ENCODE data around the gene CDH8. TPM values are rescaled to one million over a fixed set of nuclear protein-coding genes. Genes with fewer than 3 reads are reported as not detected.

Gene CDH8
- total and polyA plus RNA-seq, 4 donors, result 0.09 TPM; not detected in 3

- no peak for TF ChIP-seq GABPA (IDR thresholded peaks at IDR 0.05 in 1 of 2, conservative IDR thresholded peaks at IDR 0.05 in 1 of 2)
Measured at GRCh38 chr16:61654962-61655361, 381.3 kb downstream of the CDH8 start (continued).

- Histone ChIP-seq H3K9ac (ENCODE audit: low read depth in 1 of 2, low read length in 2 of 2) (no peak overlapping the region), H3K4me3 (ENCODE audit: low read depth in 1 of 3, low read length in 3 of 3) (no peak overlapping the region), H3K9me3 (ENCODE audit: control insufficient read depth in 4 of 4, low read length in 3 of 4) (no peaks in the 10 kb centered on the region), H3K36me3 (ENCODE audit: control insufficient read depth in 4 of 4, insufficient read depth in 3 of 4, low read depth in 1 of 4, low read length in 3 of 4) (no peaks in the 10 kb centered on the region), H3K4me1 (ENCODE audit: control insufficient read depth in 4 of 4, insufficient read depth in 4 of 4, low read length in 3 of 4) (no peaks in the 10 kb centered on the region), H3K27me3 (ENCODE audit: control insufficient read depth in 4 of 4, insufficient read depth in 4 of 4, low read length in 3 of 4) (no peaks in the 10 kb centered on the region), H3K27ac (ENCODE audit: low read depth in 1 of 2, low read length in 2 of 2) (no peak overlapping the region)
- TF ChIP-seq, protein P1, sequence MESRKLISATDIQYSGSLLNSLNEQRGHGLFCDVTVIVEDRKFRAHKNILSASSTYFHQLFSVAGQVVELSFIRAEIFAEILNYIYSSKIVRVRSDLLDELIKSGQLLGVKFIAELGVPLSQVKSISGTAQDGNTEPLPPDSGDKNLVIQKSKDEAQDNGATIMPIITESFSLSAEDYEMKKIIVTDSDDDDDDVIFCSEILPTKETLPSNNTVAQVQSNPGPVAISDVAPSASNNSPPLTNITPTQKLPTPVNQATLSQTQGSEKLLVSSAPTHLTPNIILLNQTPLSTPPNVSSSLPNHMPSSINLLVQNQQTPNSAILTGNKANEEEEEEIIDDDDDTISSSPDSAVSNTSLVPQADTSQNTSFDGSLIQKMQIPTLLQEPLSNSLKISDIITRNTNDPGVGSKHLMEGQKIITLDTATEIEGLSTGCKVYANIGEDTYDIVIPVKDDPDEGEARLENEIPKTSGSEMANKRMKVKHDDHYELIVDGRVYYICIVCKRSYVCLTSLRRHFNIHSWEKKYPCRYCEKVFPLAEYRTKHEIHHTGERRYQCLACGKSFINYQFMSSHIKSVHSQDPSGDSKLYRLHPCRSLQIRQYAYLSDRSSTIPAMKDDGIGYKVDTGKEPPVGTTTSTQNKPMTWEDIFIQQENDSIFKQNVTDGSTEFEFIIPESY (IDR thresholded peaks at IDR 0.05), result no peak
- TF ChIP-seq FOXA1 (IDR thresholded peaks at IDR 0.05) (no peak), YY1 (IDR thresholded peaks at IDR 0.05) (no peak), RAD21 (IDR thresholded peaks at IDR 0.05) (no peak), ATF3 (IDR thresholded peaks at IDR 0.05) (no peak), SP1 (IDR thresholded peaks at IDR 0.05) (no peak), TAF1 (conservative IDR thresholded peaks at IDR 0.05) (no peak)
- TF ChIP-seq, protein P2, sequence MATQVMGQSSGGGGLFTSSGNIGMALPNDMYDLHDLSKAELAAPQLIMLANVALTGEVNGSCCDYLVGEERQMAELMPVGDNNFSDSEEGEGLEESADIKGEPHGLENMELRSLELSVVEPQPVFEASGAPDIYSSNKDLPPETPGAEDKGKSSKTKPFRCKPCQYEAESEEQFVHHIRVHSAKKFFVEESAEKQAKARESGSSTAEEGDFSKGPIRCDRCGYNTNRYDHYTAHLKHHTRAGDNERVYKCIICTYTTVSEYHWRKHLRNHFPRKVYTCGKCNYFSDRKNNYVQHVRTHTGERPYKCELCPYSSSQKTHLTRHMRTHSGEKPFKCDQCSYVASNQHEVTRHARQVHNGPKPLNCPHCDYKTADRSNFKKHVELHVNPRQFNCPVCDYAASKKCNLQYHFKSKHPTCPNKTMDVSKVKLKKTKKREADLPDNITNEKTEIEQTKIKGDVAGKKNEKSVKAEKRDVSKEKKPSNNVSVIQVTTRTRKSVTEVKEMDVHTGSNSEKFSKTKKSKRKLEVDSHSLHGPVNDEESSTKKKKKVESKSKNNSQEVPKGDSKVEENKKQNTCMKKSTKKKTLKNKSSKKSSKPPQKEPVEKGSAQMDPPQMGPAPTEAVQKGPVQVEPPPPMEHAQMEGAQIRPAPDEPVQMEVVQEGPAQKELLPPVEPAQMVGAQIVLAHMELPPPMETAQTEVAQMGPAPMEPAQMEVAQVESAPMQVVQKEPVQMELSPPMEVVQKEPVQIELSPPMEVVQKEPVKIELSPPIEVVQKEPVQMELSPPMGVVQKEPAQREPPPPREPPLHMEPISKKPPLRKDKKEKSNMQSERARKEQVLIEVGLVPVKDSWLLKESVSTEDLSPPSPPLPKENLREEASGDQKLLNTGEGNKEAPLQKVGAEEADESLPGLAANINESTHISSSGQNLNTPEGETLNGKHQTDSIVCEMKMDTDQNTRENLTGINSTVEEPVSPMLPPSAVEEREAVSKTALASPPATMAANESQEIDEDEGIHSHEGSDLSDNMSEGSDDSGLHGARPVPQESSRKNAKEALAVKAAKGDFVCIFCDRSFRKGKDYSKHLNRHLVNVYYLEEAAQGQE (IDR thresholded peaks at IDR 0.05), result no peak
- TF ChIP-seq, protein P3, sequence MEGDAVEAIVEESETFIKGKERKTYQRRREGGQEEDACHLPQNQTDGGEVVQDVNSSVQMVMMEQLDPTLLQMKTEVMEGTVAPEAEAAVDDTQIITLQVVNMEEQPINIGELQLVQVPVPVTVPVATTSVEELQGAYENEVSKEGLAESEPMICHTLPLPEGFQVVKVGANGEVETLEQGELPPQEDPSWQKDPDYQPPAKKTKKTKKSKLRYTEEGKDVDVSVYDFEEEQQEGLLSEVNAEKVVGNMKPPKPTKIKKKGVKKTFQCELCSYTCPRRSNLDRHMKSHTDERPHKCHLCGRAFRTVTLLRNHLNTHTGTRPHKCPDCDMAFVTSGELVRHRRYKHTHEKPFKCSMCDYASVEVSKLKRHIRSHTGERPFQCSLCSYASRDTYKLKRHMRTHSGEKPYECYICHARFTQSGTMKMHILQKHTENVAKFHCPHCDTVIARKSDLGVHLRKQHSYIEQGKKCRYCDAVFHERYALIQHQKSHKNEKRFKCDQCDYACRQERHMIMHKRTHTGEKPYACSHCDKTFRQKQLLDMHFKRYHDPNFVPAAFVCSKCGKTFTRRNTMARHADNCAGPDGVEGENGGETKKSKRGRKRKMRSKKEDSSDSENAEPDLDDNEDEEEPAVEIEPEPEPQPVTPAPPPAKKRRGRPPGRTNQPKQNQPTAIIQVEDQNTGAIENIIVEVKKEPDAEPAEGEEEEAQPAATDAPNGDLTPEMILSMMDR (IDR thresholded peaks at IDR 0.05; ENCODE audit: low read depth, low read length, missing input control), result no peak
- WGBS, result 80% methylated on average over 7 of the region's 7 CpGs
- no peak for DNase-seq (ENCODE audit: low spot score)
Measured at GRCh38 chr16:61653544-61653943, 382.7 kb downstream of the CDH8 start.

DNA sequence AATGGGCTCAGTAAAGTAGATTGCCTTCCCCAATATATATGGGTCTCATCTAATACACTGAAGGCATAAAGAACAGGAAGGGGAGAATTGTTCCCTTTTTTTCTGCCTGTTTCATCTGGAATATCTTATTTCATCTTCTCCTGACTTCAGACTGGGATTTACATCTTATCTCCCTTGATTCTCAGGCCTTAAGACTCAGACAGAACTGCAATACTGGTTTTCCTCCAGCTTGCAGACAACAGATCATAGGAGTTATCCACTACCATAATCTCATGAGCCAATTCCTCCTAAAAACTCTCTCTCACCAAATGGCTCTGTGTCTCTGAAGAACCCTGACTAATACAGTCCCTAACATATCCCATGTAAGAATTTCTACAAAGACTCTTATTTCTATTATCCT is 390.7 kb downstream of the CDH8 start:
- no peak overlapping the region for H3K4me3 ChIP-seq (ENCODE audit: low read depth in 1 of 3, low read length in 3 of 3)
- DNase-seq (ENCODE audit: low spot score), result no peak
- TF ChIP-seq HNF4G (IDR thresholded peaks at IDR 0.05), result no peak
- no peak for TF ChIP-seq YY1 (IDR thresholded peaks at IDR 0.05)
- no peak for TF ChIP-seq JUND (IDR thresholded peaks at IDR 0.05)
- TF ChIP-seq FOXA2 (IDR thresholded peaks at IDR 0.05), result no peak
- no peak for TF ChIP-seq FOXA1 (IDR thresholded peaks at IDR 0.05)
- no peak for TF ChIP-seq ATF3 (IDR thresholded peaks at IDR 0.05)
- no peak for TF ChIP-seq RXRA (IDR thresholded peaks at IDR 0.05)
- TF ChIP-seq TAF1 (conservative IDR thresholded peaks at IDR 0.05), result no peak
- TF ChIP-seq GABPA (IDR thresholded peaks at IDR 0.05 in 1 of 2, conservative IDR thresholded peaks at IDR 0.05 in 1 of 2), result no peak

More for the DNA sequence above, 390.7 kb downstream of the CDH8 start:
- Histone ChIP-seq H3K27me3 (ENCODE audit: control insufficient read depth in 4 of 4, insufficient read depth in 4 of 4, low read length in 3 of 4) (no peaks in the 10 kb centered on the region), H3K9ac (ENCODE audit: low read depth in 1 of 2, low read length in 2 of 2) (no peak overlapping the region), H3K36me3 (ENCODE audit: control insufficient read depth in 4 of 4, insufficient read depth in 3 of 4, low read depth in 1 of 4, low read length in 3 of 4) (no peaks in the 10 kb centered on the region), H3K9me3 (ENCODE audit: control insufficient read depth in 4 of 4, low read length in 3 of 4) (no peaks in the 10 kb centered on the region), H3K27ac (ENCODE audit: low read depth in 1 of 2, low read length in 2 of 2) (no peak overlapping the region), H3K4me1 (ENCODE audit: control insufficient read depth in 4 of 4, insufficient read depth in 4 of 4, low read length in 3 of 4) (no peaks in the 10 kb centered on the region)
